Activated naive CD8-positive, alpha-beta T cell treated with anti-CD3 and anti-CD28 coated beads, Interleukin-2, amount 50 U/mL, for 24 hours (primary cell): ENCODE data around the gene R3HDM2.
"Not testable (repeated sequence)": the region's sequence is repeated elsewhere in the genome, so short reads cannot be mapped to it uniquely, and the experiment has no call there.

Experiments
- ATAC-seq: fragments of 150-1000 bp; cut with Tn5 transposase; one replicate; pipeline ENCODE4 v1.10.0; 2021
- DNase-seq: peaks from one replicate; pipeline ENCODE4 v3.0.0; 2021
- H3K27ac Mint-ChIP-seq: one replicate; pipeline ENCODE4 v1.8.0; 2021; ENCODE audit warnings: mild to moderate bottlenecking, mixed read lengths
- H3K27me3 Mint-ChIP-seq: one replicate; pipeline ENCODE4 v1.8.0; 2021; ENCODE audit warnings: mixed read lengths
- H3K36me3 Mint-ChIP-seq: one replicate; pipeline ENCODE4 v1.8.0; 2021; ENCODE audit warnings: low read depth, mixed read lengths
- H3K4me1 Mint-ChIP-seq: one replicate; pipeline ENCODE4 v1.8.0; 2021; ENCODE audit warnings: mixed read lengths
- H3K4me3 Mint-ChIP-seq: one replicate; pipeline ENCODE4 v1.8.0; 2021; ENCODE audit warnings: mild to moderate bottlenecking, moderate library complexity, mixed read lengths
- H3K9me3 Mint-ChIP-seq: one replicate; pipeline ENCODE4 v1.8.0; 2021; ENCODE audit warnings: mixed read lengths

The R3HDM2 gene

DNA sequence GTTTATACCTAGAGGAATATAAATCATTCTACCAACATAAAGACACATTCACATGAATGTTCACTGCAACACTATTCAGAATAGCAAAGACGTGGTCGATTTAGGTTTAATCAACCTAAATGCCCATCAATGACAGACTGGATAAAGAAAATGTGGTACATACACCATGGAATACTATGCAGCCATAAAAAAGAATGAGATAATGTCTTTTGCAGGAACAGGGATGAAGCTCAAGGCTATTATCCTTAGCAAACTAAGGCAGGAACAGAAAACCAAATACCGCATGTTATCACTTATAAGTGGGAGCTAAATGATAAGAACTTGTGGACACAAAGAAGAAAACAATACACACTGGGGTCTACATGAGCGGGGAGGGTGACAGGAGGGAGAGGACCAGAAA lies 94.5 kb downstream of the R3HDM2 start:
- DNase-seq, ATAC-seq: not testable (repeated sequence)
- H3K36me3 Mint-ChIP-seq: peaks cover 23% of the 10 kb centered on the region

DNA sequence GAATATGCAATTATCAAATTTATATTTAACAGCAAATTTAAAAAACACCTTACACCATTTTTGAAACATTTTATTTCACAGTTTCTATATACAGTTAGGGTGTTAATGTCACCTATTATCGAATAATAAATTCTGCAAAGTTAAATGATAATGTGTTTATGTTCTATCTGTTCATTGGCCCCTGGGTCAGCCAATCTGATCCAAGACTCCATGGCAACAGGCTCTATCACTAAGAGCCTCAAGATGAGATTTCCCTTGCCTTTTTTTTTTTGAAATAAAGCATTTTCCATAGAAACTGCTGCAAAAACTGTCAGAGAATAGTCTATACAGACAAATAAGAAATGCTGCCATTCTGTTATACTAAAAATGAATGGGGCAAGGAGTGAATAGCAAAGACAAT lies 96.6 kb downstream of the R3HDM2 start:
- no peak for ATAC-seq
- Mint-ChIP-seq H3K27me3 (no peaks in the 10 kb centered on the region), H3K4me1 (peaks cover 2% of the 10 kb centered on the region), H3K9me3 (peaks cover 4% of the 10 kb centered on the region), H3K27ac (no peak overlapping the region), H3K36me3 (peaks cover 21% of the 10 kb centered on the region), H3K4me3 (no peak overlapping the region)
- DNase-seq: no peak

More for the DNA sequence above, 94.5 kb downstream of the R3HDM2 start:
- H3K9me3 Mint-ChIP-seq, H3K4me3 Mint-ChIP-seq, H3K27ac Mint-ChIP-seq, H3K27me3 Mint-ChIP-seq, H3K4me1 Mint-ChIP-seq: not testable (repeated sequence)

DNA sequence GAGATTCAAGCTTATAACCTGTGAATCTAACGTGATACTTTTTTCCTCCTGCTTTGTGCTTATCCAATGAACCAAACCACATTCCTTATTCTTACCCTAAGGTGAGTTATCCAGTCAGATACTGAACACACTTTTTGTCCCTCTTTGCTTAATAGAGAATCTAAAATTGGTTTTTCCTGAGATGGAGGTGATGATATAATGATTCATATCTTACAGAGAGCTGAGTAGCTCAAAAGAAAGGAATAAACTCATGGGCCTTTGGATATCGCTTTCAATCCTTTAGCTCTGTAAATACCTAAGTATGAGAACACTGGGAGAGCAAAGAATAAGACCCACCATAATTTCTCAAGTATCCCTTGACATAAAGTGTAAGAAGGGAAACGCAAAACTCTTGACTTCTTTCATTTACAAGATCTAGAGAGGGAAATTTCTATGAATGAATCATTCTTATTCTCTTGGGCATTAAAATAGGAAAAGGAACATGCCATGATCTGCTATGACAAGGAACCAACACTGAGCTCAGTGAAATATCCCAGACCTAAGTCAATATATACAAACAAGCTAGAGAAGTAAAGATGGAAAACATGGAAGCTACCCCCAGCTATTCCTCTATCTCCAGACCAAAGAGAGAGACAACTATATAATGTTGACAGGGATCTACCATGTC lies 98.1 kb downstream of the R3HDM2 start:
- Mint-ChIP-seq H3K27ac (no peak overlapping the region), H3K4me1 (no peaks in the 10 kb centered on the region), H3K27me3 (no peaks in the 10 kb centered on the region), H3K9me3 (peaks cover 4% of the 10 kb centered on the region), H3K36me3 (peaks cover 17% of the 10 kb centered on the region), H3K4me3 (no peak overlapping the region)
- ATAC-seq: no peak
- DNase-seq: no peak

DNA sequence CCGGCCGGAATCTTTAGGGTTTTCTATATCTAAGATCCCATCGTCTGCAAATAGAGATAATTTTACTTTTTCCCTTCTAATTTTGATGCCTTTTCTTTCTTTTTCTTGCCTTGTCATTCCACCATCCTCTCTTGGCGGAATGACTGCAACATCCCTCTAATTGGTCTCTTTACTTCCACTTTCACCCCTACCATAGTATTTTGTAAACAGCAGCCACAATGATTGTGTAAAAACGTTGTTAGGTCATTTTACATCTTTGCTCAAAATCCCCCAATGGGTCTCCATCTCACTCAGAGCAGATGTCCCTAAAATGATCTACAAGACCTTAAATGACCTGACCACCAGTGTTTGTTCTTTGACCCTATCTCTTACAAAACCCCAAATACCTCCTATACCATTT lies 99.9 kb downstream of the R3HDM2 start:
- DNase-seq: no peak
- Mint-ChIP-seq H3K27me3 (no peaks in the 10 kb centered on the region), H3K27ac (no peak overlapping the region), H3K36me3 (peaks cover 9% of the 10 kb centered on the region), H3K4me1 (no peaks in the 10 kb centered on the region), H3K4me3 (no peak overlapping the region), H3K9me3 (no peaks in the 10 kb centered on the region)
- no peak for ATAC-seq

DNA sequence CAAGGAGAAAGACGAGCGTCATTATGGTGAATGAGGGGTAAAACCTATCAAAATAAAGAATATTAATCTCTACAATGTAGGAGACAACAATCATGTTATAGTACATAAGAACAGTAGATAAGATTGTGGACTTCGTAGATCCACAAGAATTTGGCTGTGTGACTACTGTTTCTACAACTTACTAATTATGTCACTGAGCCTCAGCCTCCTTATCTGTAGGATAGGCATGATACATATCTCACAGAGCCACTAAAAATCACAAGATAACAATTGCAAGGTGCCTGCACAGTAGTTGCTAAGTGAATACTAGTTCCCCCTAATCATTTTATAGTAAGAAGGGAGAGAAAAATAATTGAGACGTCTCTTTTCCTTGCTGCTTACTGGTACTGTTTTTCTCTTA lies 101.6 kb downstream of the R3HDM2 start:
- H3K9me3 Mint-ChIP-seq: no peaks in the 10 kb centered on the region
- no peak for DNase-seq
- H3K27me3 Mint-ChIP-seq: no peaks in the 10 kb centered on the region
- H3K27ac Mint-ChIP-seq: no peak overlapping the region
- H3K4me1 Mint-ChIP-seq: no peaks in the 10 kb centered on the region
- no peak overlapping the region for H3K4me3 Mint-ChIP-seq
- peaks cover 10% of the 10 kb centered on the region for H3K36me3 Mint-ChIP-seq
- no peak for ATAC-seq

DNA sequence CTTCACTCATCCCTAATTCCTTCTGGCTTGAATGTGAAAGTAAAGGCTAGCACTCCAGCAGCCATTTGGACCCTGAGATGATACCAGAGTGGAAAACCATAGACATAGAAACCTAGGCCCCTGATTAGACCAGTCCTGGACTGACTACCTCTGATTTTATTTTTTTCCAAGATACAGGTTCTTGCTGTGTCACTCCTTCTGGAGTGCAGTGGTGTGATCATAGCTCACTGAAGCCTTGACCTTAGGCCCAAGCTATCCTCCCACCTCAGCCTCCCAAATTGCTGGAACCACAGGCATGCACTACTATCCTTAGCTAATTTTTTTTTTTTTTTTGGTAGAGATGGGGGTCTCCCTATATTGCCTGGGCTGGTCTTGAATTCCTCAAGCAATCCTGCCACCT lies 105.4 kb downstream of the R3HDM2 start:
- no peaks in the 10 kb centered on the region for H3K4me1 Mint-ChIP-seq
- DNase-seq: no peak
- no peak for ATAC-seq
- H3K27me3 Mint-ChIP-seq: no peaks in the 10 kb centered on the region
- no peaks in the 10 kb centered on the region for H3K9me3 Mint-ChIP-seq
- H3K36me3 Mint-ChIP-seq: peaks cover 5% of the 10 kb centered on the region
- H3K4me3 Mint-ChIP-seq: no peak overlapping the region
- H3K27ac Mint-ChIP-seq: no peak overlapping the region

DNA sequence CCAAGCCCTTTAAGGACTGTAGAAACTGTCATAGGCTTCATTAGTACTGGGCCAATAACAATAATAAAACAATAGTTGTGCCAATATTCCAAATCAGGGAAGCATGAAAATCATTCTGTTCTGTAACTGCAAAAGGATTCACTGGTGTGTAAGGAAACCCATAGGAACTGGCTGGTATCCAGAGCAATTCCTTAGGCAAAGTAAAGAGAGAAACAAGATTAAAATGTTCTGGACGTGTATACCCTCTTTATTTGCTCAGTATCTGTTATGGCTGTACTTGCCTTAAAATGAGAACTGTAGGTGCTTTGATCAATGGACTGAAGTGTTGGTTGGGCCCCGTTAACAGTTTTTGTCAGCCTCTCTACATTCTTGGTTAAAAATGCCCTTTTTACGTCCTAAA lies 107.4 kb downstream of the R3HDM2 start:
- no peak overlapping the region for H3K4me3 Mint-ChIP-seq
- H3K9me3 Mint-ChIP-seq: no peaks in the 10 kb centered on the region
- DNase-seq (no peak), ATAC-seq (no peak)
- H3K4me1 Mint-ChIP-seq: no peaks in the 10 kb centered on the region
- peaks cover 5% of the 10 kb centered on the region for H3K36me3 Mint-ChIP-seq
- no peaks in the 10 kb centered on the region for H3K27me3 Mint-ChIP-seq
- H3K27ac Mint-ChIP-seq: no peak overlapping the region

DNA sequence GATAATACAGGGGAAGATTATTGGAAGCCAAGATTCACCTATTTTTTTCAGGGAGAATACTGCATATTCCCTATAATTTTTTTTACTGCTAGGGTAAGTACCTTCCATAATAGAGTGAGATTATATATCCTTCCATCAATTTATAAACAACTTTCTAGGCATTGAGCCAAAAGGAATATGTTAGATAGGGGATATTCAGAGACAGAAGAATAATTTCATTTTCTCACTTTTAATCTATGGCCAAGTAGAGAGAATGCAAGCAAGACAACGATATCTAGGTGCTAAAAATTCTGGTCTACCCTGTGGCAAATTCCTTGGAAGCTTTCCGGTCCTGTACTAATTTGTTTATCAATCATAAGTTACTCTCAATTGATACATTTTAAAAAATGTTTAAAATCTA lies 110.2 kb downstream of the R3HDM2 start:
- no peak for DNase-seq
- Mint-ChIP-seq H3K27me3 (no peaks in the 10 kb centered on the region), H3K9me3 (no peaks in the 10 kb centered on the region), H3K36me3 (no peaks in the 10 kb centered on the region), H3K4me1 (no peaks in the 10 kb centered on the region), H3K4me3 (no peak overlapping the region), H3K27ac (no peak overlapping the region)
- no peak for ATAC-seq

DNA sequence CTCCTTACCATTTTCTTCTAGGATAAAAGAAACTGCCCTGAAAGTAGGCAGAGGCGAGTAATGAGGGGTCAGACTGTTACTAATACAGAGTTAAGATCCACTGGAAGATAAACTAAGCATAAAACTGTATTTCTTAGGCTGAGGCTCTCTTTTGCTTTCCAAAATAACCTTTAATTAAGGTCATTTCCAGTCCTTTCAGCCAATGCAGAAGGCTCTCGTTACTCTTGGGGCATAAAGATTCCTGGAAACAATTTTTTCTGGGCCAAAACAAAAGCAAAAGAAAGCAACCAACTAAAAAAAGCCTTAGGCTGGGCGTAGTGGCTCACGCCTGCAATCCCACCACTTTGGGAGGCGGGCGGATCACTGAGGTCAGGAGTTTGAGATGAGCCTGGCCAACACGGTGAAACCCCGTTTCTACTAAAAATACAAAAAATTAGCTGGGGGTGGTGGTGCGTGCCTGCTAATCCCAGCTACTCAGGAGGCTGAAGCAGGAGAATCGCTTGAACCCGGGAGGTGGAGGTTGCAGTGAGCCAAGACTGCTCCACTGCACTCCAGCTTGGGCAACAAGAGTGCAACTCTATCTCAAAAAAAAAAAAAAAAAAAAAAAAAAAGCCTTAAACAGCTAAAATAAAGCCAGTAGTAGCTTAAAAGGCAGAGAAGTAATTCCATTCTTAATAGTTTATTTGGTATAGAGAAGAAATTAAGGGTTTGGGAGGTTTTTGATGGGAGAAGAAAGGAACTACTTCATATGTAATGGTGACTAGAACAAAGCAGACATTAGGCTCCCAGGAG lies 111.0 kb downstream of the R3HDM2 start:
- H3K36me3 Mint-ChIP-seq: no peaks in the 10 kb centered on the region
- no peak overlapping the region for H3K4me3 Mint-ChIP-seq
- H3K4me1 Mint-ChIP-seq: no peaks in the 10 kb centered on the region
- no peaks in the 10 kb centered on the region for H3K9me3 Mint-ChIP-seq
- ATAC-seq (no peak), DNase-seq (no peak)
- no peaks in the 10 kb centered on the region for H3K27me3 Mint-ChIP-seq
- no peak overlapping the region for H3K27ac Mint-ChIP-seq

DNA sequence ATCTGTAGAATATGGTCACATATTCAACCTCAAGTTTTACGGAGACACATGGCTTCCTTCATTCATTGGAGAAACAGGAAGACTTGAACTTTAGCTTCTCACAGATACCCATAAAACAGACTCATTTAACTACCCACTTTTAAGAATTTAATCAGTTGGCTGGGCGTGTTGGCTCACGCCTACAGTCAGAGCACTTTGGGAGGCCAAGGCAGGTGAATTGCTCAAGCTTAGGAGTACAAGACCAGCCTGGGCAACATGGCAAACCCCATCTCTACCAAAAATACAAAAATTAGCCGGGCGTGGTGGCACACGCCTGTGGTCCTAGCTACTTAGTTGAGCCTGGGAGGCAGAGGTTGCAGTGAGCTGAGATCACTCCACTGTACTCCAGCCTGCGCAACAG lies 115.2 kb downstream of the R3HDM2 start:
- Mint-ChIP-seq H3K36me3 (no peaks in the 10 kb centered on the region), H3K27ac (no peak overlapping the region), H3K4me1 (no peaks in the 10 kb centered on the region), H3K4me3 (no peak overlapping the region), H3K9me3 (no peaks in the 10 kb centered on the region), H3K27me3 (no peaks in the 10 kb centered on the region)
- no peak for DNase-seq
- no peak for ATAC-seq

DNA sequence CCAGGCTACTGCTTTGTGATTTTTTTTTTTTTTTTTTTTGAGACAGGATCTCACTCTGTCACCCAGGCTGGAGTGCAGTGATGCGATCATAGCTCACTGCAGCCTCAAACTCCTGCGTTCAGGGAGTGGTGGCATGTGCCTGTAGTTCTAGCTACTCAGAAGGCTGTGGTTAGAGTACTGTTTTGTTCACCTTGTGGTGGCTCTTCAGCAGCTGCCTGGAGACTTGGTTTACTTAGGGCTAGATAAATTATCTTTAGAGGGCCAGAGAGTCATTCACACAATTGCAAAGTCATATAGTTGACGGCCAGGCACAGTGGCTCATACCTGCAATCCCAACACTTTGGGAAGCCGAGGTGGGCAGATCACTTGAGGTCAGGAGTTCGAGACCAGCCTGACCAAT lies 118.6 kb downstream of the R3HDM2 start:
- peaks cover 10% of the 10 kb centered on the region for H3K36me3 Mint-ChIP-seq
- H3K27me3 Mint-ChIP-seq, H3K9me3 Mint-ChIP-seq, H3K4me3 Mint-ChIP-seq, H3K4me1 Mint-ChIP-seq, ATAC-seq, DNase-seq, H3K27ac Mint-ChIP-seq: not testable (repeated sequence)

DNA sequence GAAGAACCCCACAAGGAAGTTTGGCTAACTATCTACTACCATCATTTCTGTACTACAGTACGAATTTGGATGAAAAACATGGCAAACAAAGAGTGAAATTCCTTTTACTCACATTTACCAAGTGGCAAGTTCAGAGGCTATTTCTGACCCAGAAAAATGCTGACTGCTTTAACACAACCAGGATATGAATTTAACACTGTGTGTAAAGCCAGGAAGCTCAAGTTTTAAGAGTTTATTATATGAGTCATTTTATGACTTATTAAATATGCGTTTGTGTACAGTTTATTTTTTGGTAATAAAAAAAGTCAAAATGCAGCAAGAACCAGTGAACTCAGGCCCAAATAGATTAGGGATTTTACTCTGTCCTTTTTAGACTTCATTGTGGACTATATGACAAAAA lies 121.4 kb downstream of the R3HDM2 start:
- no peak for DNase-seq
- ATAC-seq: no peak
- H3K4me3 Mint-ChIP-seq: no peak overlapping the region
- H3K27me3 Mint-ChIP-seq: no peaks in the 10 kb centered on the region
- no peaks in the 10 kb centered on the region for H3K9me3 Mint-ChIP-seq
- H3K27ac Mint-ChIP-seq: no peak overlapping the region
- peaks cover 20% of the 10 kb centered on the region for H3K36me3 Mint-ChIP-seq
- no peaks in the 10 kb centered on the region for H3K4me1 Mint-ChIP-seq

DNA sequence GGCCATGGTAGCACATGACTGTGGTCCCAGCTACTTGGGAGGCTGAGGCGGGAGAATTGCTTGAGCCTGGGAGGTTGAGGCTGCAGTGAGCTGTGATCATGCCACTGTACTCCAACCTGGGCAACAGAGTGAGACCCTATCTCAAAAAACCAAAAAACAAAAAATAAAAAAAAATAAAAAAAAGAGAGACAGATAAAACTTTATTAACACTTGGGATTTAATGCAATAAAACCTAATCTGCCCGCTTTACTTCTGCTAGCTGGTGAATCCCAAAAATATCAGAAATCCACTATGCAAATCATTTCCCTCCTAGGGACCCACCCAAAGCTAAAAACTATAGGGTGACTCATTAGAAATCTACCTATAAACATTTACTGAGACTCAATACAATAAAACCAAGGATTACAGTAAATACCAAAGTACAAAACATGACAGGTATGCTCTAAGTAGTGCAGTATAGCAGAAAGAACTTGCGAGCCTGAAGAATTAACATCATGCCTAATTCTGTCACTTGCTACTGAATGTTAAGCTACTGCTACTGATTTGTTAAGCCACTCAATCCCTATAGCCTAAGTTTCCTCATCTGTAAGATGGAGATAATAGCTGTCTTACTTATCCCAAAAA lies 129.8 kb downstream of the R3HDM2 start:
- Mint-ChIP-seq H3K4me1 (no peaks in the 10 kb centered on the region), H3K36me3 (peaks cover 25% of the 10 kb centered on the region), H3K27ac (no peak overlapping the region), H3K4me3 (no peak overlapping the region), H3K9me3 (no peaks in the 10 kb centered on the region), H3K27me3 (no peaks in the 10 kb centered on the region)
- DNase-seq (no peak), ATAC-seq (no peak)

DNA sequence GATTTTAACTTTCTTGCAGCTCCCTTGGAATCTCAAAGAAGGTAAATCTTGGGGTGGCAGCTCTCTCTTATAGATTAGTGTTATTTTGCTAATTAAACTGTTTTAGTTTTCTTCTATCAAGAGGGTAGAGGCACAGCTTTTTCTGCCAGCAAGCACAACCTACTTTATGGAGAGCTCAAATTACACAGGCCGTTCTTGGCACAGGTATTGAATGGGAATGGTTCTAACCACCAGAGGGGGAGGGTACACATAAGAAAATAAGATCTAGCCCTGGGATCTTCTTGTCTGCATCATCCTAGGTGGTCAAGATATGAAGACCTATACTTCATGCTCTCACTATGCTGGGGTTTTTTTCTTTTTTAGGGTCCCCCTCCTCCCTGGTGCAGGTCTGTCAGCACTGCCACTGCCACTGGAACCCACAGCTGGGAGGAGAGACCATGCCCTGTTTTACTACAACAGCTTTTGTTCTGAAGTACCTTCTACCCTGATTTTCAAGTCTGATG lies 131.3 kb downstream of the R3HDM2 start:
- H3K9me3 Mint-ChIP-seq: no peaks in the 10 kb centered on the region
- no peaks in the 10 kb centered on the region for H3K27me3 Mint-ChIP-seq
- no peak overlapping the region for H3K4me3 Mint-ChIP-seq
- no peak overlapping the region for H3K27ac Mint-ChIP-seq
- DNase-seq (no peak), ATAC-seq (no peak)
- no peaks in the 10 kb centered on the region for H3K4me1 Mint-ChIP-seq
- peaks cover 23% of the 10 kb centered on the region for H3K36me3 Mint-ChIP-seq

DNA sequence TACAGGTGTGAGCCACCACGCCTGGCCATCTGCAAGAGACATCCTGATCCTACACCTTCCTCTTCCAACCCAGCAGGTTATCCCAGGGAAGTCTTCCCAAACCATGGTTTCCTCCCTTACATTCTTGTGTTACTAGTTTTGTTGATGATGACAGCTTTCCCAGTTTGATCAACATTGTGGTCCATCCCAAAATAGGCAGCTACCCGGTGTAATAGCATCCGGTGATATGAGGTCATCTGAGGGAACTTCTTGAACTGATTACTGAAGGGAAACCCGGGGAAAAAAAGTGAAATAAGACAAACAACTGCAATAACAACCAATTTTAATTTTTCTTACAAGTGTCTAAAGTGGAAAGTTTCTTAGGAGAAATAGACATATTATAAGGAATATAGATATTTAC lies 134.6 kb downstream of the R3HDM2 start:
- Mint-ChIP-seq H3K27me3 (no peaks in the 10 kb centered on the region), H3K4me1 (no peaks in the 10 kb centered on the region), H3K4me3 (no peak overlapping the region), H3K36me3 (peaks cover 22% of the 10 kb centered on the region), H3K9me3 (no peaks in the 10 kb centered on the region), H3K27ac (no peak overlapping the region)
- DNase-seq (no peak), ATAC-seq (no peak)
